A172 (cell line): ENCODE results near the gene SPINK13. TPM values are rescaled to one million over a fixed set of nuclear protein-coding genes. Genes with fewer than 3 reads are reported as not detected.
"Not testable (repeated sequence)": the region's sequence is repeated elsewhere in the genome, so short reads cannot be mapped to it uniquely, and the experiment has no call there.

Source experiments
- DNase-seq: peaks from one replicate; pipeline ENCODE4 v3.0.0-alpha.2; 2015; ENCODE audit warnings: low spot score
- total RNA-seq: library from RNA; depleted of rRNA; stranded (reverse); fragments of >200 nt; shearing (Covaris generic); gene quantifications from 2 replicates; pipeline ENCODE4 v1.2.3, GENCODE V29; 2014; rRNA removed

SPINK13 gene
- total RNA-seq, 1 experiment from 2014 or later = not detected

GRCh38 chr5:148312153-148312552, 43.6 kb downstream of the SPINK13 start, which contains the start of gene SPINK7:
SPINK7 (plus strand) TSS chr5:148312423; CDS start chr5:148312484, 61 bp downstream.
- no peak for DNase-seq

- DNase-seq = no peak
These were observed 45.6 kb downstream of the SPINK13 start for GRCh38 chr5:148314187-148314586.

DNA sequence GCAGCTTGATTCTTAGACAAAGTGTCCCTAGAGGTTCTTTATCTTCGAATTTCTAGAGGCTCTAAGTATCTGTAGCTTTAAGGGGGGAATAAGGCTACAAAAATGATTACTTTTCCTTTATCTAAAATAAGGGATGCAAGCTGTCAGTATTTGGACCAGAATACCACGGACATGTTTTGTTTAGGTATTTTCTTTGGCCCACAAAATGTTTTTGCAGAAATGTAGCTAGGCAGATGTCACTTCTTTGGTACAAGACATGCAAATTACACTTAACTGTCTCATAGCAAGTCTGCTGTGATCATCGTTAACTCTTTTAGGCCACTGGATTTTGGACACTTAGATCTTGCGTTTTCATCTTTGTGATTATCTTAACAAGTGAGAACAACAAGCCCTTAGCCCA, 46.1 kb downstream of the SPINK13 start:
- DNase-seq = no peak

- not testable (repeated sequence) for DNase-seq
These were observed 51.7 kb downstream of the SPINK13 start for GRCh38 chr5:148320011-148320963.

DNA sequence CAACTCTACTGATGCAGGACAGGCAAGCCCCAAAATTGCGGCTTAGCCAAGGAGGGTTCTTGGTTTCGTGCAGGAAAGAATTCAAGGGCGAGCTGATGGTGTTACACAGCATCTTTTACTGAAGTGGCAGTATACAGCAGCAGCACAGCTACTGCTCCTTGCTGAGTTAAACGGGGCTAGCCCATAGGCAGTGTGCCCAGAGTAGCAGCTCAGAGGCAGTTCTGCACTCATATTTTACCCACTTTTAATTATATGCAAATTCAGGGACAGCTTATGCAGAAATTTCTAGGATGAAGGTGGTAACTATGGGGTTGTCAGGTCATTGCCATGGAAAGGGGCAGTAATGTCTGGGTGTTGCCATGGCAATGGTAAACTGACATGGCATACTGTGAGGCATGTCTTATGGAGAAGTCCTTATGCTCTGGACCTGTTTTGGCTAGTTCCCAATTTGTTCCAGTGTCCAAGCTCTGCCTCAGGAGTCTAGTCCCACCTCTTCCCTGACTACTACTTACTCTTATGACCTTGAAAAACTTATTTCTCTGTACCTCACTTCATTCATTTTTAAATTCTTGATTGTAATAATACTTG, 64.8 kb downstream of the SPINK13 start:
- no peak for DNase-seq

DNA sequence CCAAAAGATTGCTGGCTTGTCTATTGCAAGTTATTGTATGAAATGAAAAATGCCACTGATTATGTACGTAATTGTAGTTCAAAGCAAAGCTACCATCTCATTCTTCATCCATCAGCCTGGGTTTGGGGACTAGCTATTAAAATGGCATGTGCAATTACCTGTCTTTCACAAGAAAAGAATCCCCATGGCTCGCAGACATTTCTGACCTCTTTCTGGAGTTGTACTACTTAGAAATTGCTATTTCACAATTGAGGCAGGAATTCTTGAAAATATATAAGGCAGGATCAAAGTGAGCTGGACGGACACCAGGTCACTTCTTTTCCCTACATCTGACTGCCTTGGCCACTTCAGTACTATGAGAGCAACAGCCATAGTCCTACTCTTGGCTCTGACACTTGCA, 66.7 kb downstream of the SPINK13 start, which contains the start of gene SPINK9:
Gene SPINK9, plus strand, starts transcription at position 301 of the 400 bp plus-strand sequence. Its CDS starts 55 bp downstream, at position 356.
- DNase-seq = no peak

Other genes starting within 250 kb of the SPINK13 start
- 0.34 and 1.1 TPM in 2 replicates for gene SPINK5, start 204.8 kb upstream of the SPINK13 start, total RNA-seq
- not detected in 2 replicates for gene SPINK14, start 100.2 kb upstream of the SPINK13 start, total RNA-seq
- gene SPINK6, start 65.8 kb upstream of the SPINK13 start, total RNA-seq = 0.89 and 2.4 TPM in 2 replicates
- not detected in 2 replicates for gene MARCOL, start 30.3 kb upstream of the SPINK13 start, total RNA-seq
- not detected in 2 replicates for gene SPINK7, start 43.6 kb downstream of the SPINK13 start, total RNA-seq
- gene SPINK9, start 66.8 kb downstream of the SPINK13 start, total RNA-seq = not detected in 2 replicates
- gene FBXO38, start 115.2 kb downstream of the SPINK13 start, total RNA-seq = 40.9 and 48.6 TPM in 2 replicates